NCI-H146 treated with DMSO at 0.1 percent for 48 hours (cell line): Measurements from ENCODE around the gene CDS1.
"Not testable (repeated sequence)": the region's sequence is repeated elsewhere in the genome, so short reads cannot be mapped to it uniquely, and the experiment has no call there.

Source experiments
- DNase-seq: peaks from one replicate; lab custom pipeline; 2025; ENCODE audit not compliant: unreplicated experiment; lab: John Stamatoyannopoulos, UW

CDS1 gene

DNA sequence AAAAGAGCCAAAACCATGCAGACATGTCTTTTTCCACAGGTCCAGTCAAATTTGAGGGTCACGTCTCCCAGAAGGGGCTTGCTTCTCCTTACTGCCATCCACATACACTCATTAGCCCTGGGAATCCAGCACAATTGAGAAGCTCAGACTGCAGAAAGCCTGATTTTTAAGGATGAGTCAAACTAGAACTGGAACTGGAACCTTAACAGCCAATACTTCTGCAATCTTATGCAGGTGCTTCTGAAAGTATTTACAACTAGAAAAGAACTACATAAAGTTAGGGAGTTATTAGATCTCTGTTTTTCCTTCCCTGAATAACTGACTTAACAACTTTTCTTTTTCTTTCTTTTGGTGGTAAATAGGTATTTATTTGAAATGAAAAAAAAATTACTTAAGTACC, 86.3 kb downstream of the CDS1 start:
- DNase-seq = no peak

DNA sequence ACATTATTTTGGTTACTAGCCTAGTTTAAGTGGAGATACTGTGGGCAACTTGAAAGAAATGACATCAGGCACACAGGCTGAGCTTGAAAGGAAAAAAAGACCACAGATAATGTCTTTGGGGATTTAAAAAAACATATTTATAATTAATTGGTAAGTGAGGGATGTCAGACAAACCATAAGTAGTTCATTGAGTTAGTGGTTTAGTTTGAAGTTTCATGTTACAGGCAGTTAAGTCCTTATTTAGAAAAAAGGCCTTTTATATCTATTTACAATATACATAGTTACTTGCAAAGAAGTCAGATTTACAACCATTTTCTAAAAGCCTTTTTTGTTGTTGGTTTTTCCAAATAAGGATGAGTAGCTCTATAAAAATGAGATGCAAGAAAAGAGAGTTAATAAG, 89.2 kb downstream of the CDS1 start:
- DNase-seq = no peak

DNA sequence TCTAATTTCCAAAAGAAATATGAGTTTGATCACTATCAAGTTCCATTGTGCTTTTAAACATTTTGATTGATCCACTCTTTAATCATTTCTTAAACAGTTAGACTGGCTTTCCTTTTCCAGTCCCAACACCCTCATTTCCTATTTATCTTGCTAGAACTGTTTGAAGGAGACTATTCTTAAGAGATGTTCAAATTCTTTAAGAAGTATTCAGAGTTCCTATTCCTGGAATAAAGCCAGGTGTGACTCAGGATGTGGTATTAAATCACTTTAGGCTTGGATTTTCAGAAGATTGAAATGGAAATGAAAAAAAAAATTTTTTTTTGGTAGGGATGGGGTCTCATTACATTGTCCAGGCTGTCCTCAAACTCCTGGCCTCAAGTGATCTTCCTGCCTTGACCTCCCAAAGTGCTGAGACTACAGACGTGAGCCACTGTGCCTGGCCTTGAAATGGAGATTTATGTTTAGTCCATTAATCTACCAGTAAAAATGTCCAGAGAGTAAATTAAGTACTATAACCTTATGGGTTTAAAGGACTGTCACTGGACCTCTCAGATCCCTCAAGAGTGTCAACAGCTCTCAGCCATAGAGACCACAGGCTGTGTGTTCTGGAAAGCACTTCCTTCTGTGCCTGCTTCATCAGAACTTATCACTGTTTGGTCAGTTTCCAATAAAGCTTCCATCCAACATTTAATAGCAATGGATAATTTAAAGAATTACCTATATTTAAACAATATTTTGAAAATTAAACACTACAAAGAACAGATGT, 90.7 kb downstream of the CDS1 start:
- no peak for DNase-seq

DNA sequence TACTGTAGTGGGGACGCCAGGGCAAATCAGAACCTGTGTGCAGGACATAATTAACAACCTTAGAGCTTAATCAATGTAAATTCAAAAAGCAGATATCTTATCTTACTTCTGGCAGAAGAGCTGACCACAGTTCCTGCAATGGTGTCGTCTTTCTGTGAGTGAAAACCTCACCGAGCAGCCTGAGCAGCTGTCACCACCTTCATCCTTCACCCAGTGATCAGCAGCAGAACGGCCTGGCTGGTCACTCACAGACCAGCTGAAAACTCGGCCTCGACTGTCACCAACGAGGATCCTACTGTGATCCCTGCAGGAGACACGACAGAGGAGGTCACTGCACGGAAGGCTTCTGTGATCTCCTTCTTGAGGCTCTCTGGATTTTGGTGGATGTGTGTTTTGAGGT, 94.2 kb downstream of the CDS1 start:
- no peak for DNase-seq

DNA sequence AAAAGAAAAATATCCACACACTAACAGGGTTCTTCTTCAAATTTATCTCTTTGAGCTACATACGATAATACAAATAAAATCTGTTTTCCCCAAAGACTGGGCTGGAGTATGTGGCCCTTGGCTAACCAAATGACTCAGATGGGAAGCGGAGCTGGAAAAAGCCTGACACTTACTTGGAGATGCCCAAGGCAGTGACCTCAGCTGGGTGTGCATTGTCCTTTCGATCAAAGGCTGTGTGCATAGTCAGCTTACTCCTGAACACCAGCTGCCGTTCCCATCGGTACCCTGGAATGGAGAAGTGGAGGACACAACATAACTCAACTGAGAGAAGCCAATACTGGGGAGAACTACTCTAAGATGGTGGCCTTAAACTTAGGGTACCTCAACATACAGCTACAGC, 95.1 kb downstream of the CDS1 start:
- no peak for DNase-seq

DNA sequence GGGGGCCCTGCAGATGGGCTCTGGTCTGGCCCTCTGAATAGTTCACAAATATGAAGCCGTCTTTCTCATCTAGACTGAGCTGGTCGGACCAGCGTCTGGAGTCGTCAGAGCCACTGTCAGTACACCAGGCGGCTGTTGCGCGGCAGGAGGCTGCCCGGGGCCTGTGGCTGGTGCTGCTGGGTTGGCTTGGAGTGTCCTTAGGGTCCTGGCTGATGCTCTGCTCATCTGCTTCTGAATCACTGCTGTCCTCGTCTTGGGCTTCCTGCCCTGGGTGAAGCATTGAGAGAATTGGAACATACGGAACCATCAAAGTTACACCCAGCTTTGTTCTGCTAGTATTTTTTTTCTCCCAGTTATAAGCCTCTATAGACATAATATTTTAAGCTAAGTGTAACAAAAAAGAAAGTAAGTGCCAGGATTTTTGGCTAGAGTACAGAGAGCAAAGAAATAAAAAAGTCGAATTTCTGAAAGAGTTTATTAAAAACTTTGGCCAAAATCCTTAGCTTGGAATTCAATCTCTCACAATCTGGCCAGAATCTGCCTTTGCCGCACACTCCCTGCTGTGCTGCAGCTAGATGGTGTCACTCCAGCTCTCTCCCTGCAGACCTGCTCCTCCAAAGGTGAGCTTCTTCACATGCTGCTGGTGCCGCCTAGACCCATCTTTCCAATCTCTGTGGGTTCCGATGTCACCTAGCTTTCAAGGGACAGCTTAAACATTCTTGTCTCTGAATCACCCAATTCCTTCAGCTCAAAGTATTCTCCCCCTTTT, 96.2 kb downstream of the CDS1 start:
- DNase-seq = no peak

DNA sequence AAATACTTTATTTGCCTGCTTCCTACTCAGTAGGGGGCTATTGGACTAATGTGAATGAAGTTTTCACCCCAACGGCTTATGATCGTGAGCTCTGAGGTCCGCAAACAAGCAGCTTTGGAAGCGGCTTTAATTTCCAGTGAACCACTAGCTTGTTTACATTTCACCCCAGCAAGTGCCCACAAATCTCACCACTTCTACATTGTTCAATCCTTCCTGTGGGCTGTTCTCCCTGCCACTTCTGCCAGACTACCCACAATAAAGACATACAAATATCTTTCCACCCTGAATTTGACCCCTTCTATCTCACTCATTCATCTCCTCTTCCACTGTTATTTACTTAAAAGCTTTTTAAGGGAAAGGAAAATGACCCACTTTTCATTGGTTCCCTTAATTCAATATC, 98.0 kb downstream of the CDS1 start:
- no peak for DNase-seq

DNA sequence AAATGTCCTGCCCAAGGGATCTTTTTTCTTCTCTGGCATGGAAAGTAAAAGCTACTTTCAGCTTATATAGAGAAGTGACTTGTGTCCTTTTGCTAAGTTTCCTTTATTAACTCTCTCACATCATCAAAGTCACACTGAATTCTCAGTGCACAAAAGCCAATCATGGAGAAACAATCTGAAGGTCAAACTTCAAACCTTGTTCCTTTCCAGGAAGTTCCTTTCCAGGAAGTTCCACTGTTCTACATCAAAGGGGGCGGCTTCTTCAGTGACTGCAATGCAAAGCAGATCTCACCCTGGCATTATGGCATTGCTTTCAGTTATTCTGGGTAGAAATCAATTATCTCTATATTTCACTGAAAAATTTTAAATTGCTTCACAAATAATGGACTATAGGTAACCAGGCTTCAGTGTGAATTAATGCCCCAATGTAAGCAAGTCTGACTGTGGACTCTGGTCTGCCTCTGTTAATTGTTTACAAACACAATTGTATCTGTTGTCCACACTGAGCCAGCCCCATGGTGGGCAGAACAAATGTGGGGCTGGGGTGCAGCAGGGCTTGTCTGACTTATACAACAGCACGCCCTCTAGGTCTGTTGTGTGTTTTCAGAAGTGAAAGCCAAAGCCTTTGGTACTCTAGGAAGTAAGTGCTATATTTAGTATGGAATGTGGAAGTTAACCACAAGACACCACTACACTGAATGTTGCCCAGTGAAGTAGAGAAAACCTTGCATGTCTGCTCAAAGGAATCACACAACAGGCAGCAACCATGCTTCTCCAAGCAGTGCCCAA, 98.8 kb downstream of the CDS1 start:
- no peak for DNase-seq

DNA sequence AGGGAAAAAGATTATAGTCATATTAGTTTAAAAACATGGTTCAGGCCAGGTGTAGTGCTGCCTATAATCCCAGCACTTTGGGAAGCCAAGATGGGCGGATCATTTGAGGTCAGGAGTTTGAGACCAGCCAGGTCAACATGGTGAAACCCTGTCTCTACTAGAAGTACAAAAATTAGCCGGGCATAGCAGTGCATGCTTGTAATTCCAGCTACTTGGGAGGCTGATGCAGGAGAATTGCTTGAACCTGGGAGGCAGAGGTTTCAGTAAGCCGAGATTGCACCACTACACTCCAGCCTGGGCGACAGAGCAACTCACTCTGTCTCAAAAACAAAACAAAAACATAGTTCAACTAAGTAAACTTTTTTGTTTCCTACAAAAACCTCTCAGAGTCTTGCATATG, 99.7 kb downstream of the CDS1 start:
- DNase-seq = not testable (repeated sequence)

DNA sequence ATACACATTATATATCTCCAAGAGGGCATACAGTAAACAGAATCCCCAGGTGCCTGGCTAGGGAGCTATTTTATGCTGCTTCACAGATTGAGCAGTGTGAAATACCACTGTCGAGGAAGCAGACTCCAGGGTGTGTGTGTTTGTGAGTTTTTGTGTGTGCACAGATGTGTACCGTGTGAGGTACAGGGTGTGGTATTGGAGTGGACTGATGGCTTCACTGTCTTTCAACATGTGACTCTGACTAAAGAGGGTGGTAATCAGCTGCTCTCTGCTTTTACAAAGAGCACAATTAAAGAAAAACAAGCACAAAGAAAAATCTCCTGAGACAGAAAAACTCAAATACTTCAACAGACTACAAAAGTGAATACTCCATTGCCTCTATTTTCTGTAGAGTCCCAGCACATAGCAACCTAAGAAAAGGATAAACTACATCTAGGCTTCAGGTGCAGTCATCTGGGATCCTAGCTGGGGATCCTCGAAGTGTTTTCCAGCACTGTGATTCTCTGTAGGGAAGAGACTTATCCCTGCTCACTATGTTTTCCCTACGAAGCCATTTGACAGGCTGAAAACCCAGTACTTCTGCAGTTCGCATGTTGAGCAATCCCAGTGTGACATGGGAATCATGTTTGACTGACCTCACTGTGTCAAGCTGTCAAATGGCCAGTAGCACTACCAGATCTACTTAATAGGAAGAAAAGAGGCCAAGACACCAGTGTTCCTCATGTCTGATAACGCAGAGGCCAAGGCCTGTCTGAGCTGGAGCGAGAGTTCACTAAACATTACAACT, 100.3 kb downstream of the CDS1 start:
- no peak for DNase-seq

DNA sequence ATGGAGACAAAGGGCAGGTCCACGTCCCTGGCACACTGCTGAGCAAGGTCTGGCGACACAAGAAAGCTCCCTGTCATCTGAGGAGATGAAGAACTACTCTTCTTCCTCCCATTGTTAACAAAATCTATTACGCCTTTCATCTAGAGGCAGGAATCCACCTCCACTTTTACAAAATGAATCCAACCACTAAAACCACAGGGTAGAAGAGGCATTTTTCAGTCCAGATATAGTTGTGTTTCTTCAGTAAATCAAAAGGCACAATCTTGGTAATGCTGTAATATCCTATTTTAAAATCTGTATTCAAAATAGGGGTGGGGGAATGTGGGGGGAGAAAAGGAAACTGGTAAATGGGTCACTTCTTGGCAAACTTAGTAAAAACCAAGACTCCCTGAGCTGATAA, 101.4 kb downstream of the CDS1 start:
- no peak for DNase-seq

DNA sequence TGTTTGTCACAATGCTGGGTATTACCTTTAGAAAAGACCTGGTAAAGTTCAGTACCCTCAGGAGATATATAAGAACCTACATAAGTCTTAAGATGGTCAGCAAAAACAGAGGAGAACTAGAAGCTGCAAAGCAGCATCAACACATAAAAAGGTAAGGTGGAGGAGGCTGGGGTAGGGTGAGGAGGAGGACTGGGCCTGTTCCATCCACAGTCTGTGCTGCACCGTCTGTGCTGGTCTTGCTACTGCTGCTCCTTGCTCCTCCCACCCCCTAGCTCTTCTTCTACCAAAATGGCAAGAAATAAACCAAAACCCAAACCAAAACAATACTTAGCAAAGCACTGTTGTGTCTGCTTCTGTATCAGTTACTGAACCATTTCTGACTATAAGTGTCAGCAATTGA, 102.2 kb downstream of the CDS1 start:
- no peak for DNase-seq

DNA sequence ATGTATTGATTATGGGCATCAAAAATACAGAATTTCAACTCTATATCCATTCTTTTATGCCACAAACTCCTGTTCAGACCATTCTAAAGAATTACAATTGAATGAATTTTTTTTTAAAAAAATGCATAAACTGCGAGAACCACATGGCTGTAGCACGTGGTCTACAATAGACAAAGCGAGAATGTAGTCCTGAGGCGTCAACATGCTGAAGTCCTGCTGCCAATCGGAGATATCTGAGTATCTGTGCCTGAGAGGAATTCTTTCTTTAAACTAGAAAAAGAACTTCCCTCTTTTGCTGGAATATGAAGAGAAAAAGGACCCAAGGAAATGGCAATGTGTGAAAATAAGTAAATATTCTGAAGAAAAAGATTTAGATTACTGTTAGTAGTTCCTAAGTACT, 105.7 kb downstream of the CDS1 start:
- no peak for DNase-seq

DNA sequence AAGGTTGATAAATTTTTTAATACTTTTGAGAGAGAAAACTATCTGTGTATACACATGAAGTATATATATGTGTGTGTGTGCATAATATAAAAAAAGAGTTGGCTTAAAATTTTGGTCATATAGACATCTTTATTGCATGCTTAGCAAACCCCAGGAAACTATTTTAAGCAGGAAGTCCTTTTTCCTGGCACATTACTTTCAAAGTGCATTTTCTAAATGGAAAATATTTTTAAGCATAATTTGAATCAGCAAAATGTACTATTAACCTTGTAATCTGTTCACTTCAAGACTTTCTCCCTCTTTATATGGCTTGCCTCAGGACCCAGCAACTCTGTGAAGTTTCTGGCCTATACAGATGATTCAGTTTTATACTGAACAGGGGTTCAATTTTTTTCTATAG, 106.3 kb downstream of the CDS1 start:
- no peak for DNase-seq

DNA sequence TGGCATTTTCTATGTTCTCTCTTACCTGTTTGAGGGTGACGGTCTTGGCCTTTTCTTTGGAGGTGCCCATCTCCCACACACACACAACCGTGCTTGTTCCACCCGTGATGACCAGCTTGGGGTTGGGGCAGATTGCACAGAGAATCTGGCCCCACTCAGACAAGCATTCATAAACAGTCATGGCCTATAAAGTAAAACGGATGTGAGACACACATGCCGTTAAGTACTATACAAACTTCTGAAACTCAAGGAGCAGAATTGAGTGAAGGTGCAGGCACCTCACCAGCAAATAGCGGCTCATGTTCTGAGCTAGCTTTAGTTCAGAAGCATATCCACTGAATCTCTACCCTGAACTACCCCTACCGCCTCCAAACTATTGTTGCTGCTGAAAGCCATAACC, 107.6 kb downstream of the CDS1 start:
- no peak for DNase-seq

DNA sequence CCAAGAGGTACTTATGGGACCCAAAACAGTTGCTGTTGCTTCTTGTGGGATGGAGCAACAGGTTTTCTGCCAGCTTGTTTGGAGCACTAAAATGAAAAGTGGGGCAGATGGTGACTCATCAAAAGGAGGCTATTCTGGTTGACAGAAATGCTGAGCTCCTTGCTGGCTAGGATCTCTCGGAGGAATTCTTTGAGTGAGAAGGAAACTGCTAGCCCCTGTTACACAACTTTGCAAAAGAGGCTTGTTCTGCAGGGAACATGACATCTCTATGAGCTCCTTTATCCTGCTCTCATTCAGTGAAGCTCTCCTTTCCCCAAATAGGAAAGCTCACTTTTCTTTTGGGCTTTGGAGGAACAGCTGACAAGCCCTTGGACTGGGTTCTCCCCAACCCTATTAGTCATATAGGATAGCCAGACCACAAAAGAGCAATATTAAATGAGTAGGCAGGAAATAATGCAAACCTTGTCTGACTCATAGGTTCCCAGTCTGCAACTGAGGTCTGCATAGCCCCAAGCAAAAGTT, 108.3 kb downstream of the CDS1 start:
- no peak for DNase-seq

DNA sequence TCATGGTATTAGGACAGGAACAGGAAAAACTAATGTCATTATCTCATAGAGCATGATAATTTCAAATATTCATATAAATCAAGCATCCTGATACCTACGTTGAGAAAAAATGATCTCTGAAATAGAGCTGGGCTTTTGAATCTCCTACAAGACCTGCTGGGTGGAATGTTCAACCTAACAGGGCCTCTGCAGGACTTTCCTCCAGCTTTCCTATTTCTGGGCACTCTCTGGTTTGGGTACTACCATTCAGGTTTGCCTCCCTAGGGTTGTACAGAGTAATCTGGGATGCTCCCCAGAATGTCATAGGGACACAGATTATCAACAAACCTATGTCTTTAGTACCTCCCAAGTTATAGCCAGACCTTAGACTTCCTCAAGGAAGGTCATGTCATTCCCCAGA, 108.9 kb downstream of the CDS1 start:
- DNase-seq = no peak

DNA sequence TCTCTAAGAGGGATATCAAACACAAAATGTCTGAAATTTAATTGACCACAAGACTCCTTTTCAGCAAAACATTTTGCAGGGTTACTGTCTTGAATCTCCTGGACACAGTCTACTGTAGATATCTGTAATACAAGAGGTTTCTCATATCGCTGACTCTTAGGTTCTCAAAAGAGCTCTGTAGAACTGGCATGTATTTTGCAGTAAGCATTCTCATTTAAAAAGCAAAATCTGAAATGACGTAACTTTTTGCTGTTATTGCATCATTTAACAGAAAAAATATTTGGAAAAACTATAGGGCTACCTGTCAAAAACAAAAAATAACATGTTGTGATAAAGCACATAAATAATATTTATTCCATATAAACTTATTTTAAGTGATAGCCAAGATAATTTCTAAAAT, 114.2 kb downstream of the CDS1 start:
- no peak for DNase-seq

DNA sequence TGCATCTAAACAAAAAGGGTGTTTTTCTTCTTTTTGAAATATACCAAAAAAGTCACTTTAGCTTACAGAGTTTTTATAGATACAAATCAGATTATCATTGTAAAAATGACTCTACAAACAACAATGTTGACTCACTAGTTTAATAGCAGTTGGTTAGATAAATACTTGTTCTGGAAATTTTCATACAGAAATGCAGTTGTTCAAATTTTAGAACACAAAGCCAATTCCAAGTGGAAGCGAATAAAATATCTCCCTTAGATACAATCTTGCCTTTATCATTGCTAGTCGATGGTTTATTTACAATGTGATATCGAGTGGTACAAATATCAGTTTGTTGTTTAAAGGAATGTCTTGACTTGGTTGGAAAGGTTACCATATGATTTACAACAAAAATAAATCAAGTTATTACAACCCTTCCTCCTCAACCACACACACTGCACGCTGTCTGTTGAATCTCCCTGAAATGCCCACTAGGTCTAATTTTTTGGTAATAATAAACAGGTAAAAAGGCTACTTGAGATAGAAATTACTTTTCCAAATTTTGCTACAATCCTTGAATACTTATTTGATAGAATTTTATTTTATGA, 114.8 kb downstream of the CDS1 start:
- no peak for DNase-seq

DNA sequence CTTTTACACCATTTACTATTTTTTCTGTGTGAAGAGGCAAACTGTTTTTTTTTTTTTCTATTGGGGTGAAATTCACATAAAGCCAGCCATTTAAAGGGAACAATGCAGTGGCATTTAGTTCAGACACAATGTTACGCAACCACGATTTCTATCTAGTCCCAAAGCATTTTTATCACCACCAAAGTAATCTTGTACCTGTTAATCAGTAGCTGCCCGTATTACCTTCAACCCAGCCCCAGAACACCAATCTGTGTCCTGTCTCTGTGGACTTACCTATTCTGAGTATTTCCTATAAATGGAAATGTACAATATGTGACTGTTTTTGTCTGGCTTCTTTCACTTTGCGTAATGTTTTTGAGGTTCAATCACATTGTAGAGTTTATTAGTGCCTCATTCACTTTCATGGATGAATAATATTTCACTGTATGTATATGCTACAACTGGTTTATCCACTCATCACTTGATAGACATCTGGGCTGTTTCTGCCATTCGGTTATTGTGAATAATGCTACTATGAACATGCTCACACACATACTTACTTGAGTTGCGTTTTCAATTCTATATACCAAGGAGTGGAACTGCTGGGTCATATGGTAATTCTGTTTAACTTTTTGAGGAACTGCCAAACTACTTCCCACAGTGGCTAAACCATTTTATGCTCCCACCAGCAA, 116.2 kb downstream of the CDS1 start:
- no peak for DNase-seq
